T-helper 1 cell treated with Interleukin-12 subunit alpha and Interleukin-12 subunit beta and Interleukin-4 antibody, amounts not matched to agents 30 μg/mL and 1 μg/mL, for 36 hours (primary cell): ENCODE measurements around the gene PLXNA4.

Experiments
- H3K27ac Mint-ChIP-seq: one replicate; pipeline ENCODE4 v1.8.0; 2021; ENCODE audit warnings: mild to moderate bottlenecking, mixed read lengths
- H3K27me3 Mint-ChIP-seq: one replicate; pipeline ENCODE4 v1.8.0; 2021; ENCODE audit warnings: low read depth, mixed read lengths
- H3K36me3 Mint-ChIP-seq: one replicate; pipeline ENCODE4 v1.8.0; 2021; ENCODE audit warnings: low read depth, mixed read lengths
- H3K4me1 Mint-ChIP-seq: one replicate; pipeline ENCODE4 v1.8.0; 2021; ENCODE audit warnings: low read depth, mixed read lengths
- H3K4me3 Mint-ChIP-seq: one replicate; pipeline ENCODE4 v1.8.0; 2021; ENCODE audit warnings: mild to moderate bottlenecking, moderate library complexity, mixed read lengths
- H3K9me3 Mint-ChIP-seq: one replicate; pipeline ENCODE4 v1.8.0; 2021; ENCODE audit warnings: mixed read lengths

The PLXNA4 gene

GRCh38 chr7:132406039-132406438 is 170.2 kb downstream of the PLXNA4 start:
- Mint-ChIP-seq H3K4me3 (no peak overlapping the region), H3K27me3 (peaks cover 17% of the 10 kb centered on the region), H3K4me1 (no peaks in the 10 kb centered on the region), H3K36me3 (peaks cover 2% of the 10 kb centered on the region), H3K27ac (no peak overlapping the region), H3K9me3 (peaks cover 6% of the 10 kb centered on the region)

- peaks cover 19% of the 10 kb centered on the region for H3K27me3 Mint-ChIP-seq
- H3K4me3 Mint-ChIP-seq, result no peak overlapping the region
- H3K4me1 Mint-ChIP-seq, result peaks cover 2% of the 10 kb centered on the region
- H3K27ac Mint-ChIP-seq, result no peak overlapping the region
- H3K36me3 Mint-ChIP-seq, result peaks cover 2% of the 10 kb centered on the region
- peaks cover 6% of the 10 kb centered on the region for H3K9me3 Mint-ChIP-seq
These were observed 172.0 kb downstream of the PLXNA4 start for GRCh38 chr7:132404261-132404660.

DNA sequence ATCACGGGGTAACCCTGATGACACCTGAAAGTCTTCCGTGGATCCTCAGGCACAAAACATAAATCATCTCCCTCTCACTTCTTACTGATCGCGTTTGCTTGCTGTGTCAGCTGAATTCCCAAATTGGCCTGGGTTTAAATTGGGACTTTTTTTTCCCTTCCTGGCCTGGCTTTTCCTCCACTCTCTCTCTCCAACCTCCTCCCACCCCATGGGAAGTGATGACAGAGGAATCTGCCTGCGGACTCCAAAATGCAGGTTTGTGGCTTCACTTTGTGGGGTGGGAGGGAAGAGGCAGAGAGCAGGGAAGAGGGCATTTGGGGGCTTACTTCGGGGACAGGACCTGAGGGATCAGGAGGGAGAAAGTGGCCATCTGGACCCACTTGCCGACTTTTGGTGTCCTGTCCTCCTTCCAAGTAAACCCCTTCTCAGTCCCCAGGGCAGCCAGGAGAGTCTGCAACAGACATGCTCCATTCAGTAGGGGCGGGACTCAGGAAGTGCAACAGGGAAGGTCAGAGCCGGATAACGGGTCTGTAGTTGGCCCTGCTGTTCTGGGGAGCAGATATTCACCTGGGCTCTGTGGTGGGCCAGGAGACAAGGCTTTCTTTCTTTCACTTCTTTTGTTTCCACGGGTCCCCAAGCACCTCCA is 172.7 kb downstream of the PLXNA4 start:
- Mint-ChIP-seq H3K4me3 (no peak overlapping the region), H3K4me1 (peaks cover 2% of the 10 kb centered on the region), H3K9me3 (peaks cover 6% of the 10 kb centered on the region), H3K27me3 (peaks cover 14% of the 10 kb centered on the region), H3K27ac (no peak overlapping the region), H3K36me3 (peaks cover 2% of the 10 kb centered on the region)

DNA sequence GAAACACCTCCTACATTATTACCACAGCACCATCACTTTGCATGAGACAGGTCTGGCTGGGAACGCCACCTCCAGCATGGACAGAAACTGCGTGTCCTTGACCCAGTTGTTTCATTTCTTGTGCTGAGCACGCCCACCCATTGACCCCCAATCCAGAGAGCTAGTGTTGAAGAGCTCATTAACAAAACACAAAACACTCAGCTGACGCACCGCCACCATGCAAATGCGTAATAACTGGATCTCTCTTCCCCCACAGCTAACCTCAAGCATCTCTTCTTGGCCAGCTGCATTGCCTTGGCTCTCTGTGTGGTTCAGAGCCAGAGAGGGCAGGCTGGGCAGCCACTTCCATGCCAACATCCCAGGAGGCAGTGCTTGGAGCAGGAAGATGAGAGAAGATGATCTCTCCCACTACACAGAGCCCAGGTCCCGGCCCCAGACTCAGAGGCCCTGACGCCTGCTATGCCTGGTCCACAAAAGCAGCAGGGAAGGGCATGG is 173.5 kb downstream of the PLXNA4 start:
- Mint-ChIP-seq H3K4me1 (peaks cover 2% of the 10 kb centered on the region), H3K36me3 (peaks cover 2% of the 10 kb centered on the region), H3K4me3 (no peak overlapping the region), H3K27ac (no peak overlapping the region), H3K27me3 (peaks cover 14% of the 10 kb centered on the region), H3K9me3 (peaks cover 6% of the 10 kb centered on the region)

DNA sequence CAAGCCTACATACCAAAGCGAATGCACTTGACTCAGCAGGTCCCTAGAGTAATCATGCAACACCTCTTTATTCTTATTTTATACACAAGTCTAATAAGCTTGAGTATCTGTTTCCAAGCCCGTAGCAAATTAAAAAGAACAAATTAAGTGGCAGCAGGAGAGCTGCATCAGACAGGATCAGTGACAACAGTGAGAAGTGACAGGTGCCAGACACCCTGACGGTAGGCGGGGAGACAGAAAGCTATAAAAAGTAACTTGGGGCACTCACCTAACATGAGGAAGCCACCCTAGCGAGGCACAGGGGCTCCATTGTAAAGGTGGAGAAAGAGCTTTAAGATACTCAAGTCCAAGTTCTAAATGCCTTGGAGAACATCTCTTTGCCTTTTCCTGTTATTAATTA is 174.2 kb downstream of the PLXNA4 start:
- Mint-ChIP-seq H3K4me3 (no peak overlapping the region), H3K27me3 (peaks cover 17% of the 10 kb centered on the region), H3K9me3 (peaks cover 6% of the 10 kb centered on the region), H3K27ac (no peak overlapping the region), H3K4me1 (peaks cover 3% of the 10 kb centered on the region), H3K36me3 (peaks cover 2% of the 10 kb centered on the region)

DNA sequence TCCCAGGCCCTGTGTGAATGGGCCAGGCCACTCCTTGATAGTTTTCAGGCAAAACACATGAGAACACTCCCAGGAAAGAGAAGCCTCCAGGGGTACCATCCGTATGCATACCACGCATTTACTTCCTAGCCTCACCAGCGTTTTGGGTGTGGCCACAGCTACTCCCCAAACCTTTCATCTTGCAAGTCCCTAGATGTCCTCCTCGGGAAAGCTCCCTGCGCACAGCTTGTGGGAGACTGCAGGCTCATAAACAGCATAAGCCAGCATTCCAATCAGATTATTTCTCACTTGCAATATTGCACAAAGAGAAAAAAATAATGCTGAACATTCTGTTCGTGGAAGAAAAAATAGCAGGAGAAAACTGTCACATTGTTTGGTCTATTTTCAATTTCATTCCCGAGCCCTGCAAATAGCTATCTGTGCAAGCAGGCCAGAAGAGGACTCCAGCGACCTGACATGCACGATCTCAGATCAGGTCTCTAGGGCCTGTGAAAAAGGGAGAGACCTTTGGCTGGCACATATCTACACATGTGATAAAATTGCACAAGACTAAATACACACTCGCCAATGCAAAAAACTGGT is 175.6 kb downstream of the PLXNA4 start:
- peaks cover 6% of the 10 kb centered on the region for H3K9me3 Mint-ChIP-seq
- peaks cover 2% of the 10 kb centered on the region for H3K36me3 Mint-ChIP-seq
- no peak overlapping the region for H3K27ac Mint-ChIP-seq
- peaks cover 8% of the 10 kb centered on the region for H3K4me1 Mint-ChIP-seq
- H3K27me3 Mint-ChIP-seq, result peaks cover 23% of the 10 kb centered on the region
- no peak overlapping the region for H3K4me3 Mint-ChIP-seq

- Mint-ChIP-seq H3K36me3 (peaks cover 2% of the 10 kb centered on the region), H3K27ac (no peak overlapping the region), H3K9me3 (peaks cover 6% of the 10 kb centered on the region), H3K4me1 (peaks cover 20% of the 10 kb centered on the region), H3K4me3 (no peak overlapping the region), H3K27me3 (peaks cover 29% of the 10 kb centered on the region)
These were observed 176.9 kb downstream of the PLXNA4 start for GRCh38 chr7:132399367-132399766.

DNA sequence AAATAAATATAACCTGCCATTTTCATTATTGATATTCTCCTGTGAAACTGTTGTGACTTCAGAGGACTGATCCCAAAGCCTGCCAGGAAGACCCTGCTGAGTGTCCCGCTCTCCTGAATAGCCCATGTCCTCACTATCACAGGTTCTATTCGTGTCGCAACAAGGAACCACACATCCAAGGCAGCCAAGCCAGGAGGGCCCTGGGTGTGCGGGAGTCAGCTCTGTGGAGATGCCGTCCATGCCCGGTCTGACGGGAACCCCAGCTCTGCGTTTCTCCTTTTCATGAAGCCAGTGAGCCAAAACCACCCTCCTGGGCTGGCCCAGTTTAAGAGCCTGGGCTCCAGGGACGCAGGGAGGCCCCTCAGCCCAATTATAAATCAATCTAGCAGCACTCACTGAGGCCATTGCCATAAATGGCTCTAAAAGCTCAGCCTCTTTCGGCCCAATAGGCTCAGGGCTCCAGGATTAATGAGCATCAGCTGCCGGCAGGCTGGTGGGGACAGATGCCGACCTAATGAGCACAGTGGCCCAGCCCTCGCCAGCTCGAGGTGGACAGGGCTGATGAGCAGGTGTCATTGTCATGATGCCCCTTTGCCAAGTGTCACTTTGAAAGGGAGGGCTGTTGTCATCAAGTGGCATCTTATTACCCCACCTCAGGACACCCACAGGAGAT is 177.9 kb downstream of the PLXNA4 start:
- H3K27me3 Mint-ChIP-seq, result peaks cover 32% of the 10 kb centered on the region
- H3K36me3 Mint-ChIP-seq, result peaks cover 2% of the 10 kb centered on the region
- no peak overlapping the region for H3K4me3 Mint-ChIP-seq
- no peak overlapping the region for H3K27ac Mint-ChIP-seq
- peaks cover 21% of the 10 kb centered on the region for H3K4me1 Mint-ChIP-seq
- peaks cover 6% of the 10 kb centered on the region for H3K9me3 Mint-ChIP-seq

GRCh38 chr7:132397070-132397469 is 179.2 kb downstream of the PLXNA4 start:
- peaks cover 21% of the 10 kb centered on the region for H3K4me1 Mint-ChIP-seq
- H3K36me3 Mint-ChIP-seq, result peaks cover 2% of the 10 kb centered on the region
- H3K27ac Mint-ChIP-seq, result no peak overlapping the region

GRCh38 chr7:132395361-132395760 is 180.9 kb downstream of the PLXNA4 start:
- no peak overlapping the region for H3K4me3 Mint-ChIP-seq
- H3K27me3 Mint-ChIP-seq, result peaks cover 33% of the 10 kb centered on the region
- no peaks in the 10 kb centered on the region for H3K36me3 Mint-ChIP-seq
- H3K9me3 Mint-ChIP-seq, result no peaks in the 10 kb centered on the region
- no peak overlapping the region for H3K27ac Mint-ChIP-seq
- H3K4me1 Mint-ChIP-seq, result peaks cover 19% of the 10 kb centered on the region

More at GRCh38 chr7:132397070-132397469, 179.2 kb downstream of the PLXNA4 start:
- Mint-ChIP-seq H3K27me3 (peaks cover 35% of the 10 kb centered on the region), H3K4me3 (no peak overlapping the region), H3K9me3 (peaks cover 6% of the 10 kb centered on the region)

- H3K27me3 Mint-ChIP-seq, result peaks cover 28% of the 10 kb centered on the region
- no peaks in the 10 kb centered on the region for H3K9me3 Mint-ChIP-seq
- peaks cover 19% of the 10 kb centered on the region for H3K4me1 Mint-ChIP-seq
- no peak overlapping the region for H3K4me3 Mint-ChIP-seq
- H3K36me3 Mint-ChIP-seq, result no peaks in the 10 kb centered on the region
- no peak overlapping the region for H3K27ac Mint-ChIP-seq
These were observed 181.7 kb downstream of the PLXNA4 start for GRCh38 chr7:132394283-132395198.

DNA sequence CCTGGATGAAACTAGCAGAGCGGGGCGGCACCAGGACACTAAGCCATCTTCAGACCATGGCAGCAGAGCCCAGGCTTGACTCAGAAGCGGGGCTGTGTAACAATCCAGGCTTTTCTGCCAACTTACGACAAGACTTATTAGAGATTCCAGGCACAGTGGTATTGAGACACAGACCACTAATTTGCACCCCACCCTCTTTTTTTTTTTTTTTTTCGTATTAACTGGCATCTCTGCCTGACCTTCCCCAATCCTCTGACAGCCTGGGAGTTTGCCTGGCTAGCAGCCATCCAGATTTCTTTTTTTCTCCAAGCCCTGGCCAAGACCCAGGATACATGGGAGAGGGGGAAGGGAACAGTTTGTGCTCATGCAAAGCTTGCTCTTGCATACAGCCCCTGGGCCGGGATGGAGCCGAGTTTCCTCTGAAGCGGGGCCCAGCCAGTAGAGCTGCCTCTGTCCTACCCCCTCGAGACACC is 182.4 kb downstream of the PLXNA4 start:
- H3K27me3 Mint-ChIP-seq, result peaks cover 35% of the 10 kb centered on the region
- H3K4me3 Mint-ChIP-seq, result no peak overlapping the region
- no peak overlapping the region for H3K27ac Mint-ChIP-seq
- H3K36me3 Mint-ChIP-seq, result no peaks in the 10 kb centered on the region
- peaks cover 19% of the 10 kb centered on the region for H3K4me1 Mint-ChIP-seq
- H3K9me3 Mint-ChIP-seq, result no peaks in the 10 kb centered on the region

DNA sequence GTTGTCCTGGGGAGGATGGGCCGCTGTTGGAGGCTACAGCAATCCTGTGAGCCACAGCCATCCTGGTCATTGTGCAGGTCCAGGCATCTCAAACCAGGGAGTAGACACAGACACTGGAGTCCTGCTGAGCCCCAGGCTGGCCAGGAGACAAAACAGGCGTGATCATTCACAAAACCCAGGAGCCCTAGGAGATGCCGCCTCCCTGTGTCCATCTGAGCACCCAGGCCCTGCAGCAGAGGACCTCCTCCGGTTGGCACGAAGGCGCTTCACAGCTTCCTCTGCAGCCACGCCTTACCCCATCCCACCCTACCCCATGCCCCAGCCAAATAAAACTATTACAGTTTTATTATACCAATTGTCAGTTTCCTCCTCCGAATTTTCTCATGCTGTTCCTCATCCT is 183.6 kb downstream of the PLXNA4 start:
- Mint-ChIP-seq H3K27me3 (peaks cover 45% of the 10 kb centered on the region), H3K4me3 (no peak overlapping the region), H3K36me3 (no peaks in the 10 kb centered on the region), H3K27ac (no peak overlapping the region), H3K4me1 (peaks cover 19% of the 10 kb centered on the region), H3K9me3 (no peaks in the 10 kb centered on the region)

DNA sequence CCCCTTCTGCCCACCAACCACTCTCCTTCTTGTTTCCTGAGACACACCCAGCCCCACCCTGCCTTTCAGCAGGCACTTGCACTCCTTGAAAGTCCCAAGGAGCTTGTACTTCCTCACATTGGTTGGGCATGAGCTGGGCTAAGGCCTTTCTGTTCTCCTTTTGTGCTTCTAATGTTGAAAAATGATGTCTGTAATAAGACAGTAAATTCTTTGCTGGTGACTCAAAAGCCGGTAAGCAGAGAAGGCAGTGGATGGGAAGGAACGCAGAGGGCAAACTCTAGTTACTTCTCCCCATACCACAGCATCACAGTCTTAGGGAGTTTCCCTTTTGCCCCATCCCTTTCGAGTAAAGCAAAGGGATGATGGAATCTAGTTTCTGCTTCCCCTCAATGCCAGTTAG is 185.6 kb downstream of the PLXNA4 start:
- no peaks in the 10 kb centered on the region for H3K36me3 Mint-ChIP-seq
- no peak overlapping the region for H3K27ac Mint-ChIP-seq
- peaks cover 13% of the 10 kb centered on the region for H3K4me1 Mint-ChIP-seq
- peaks cover 51% of the 10 kb centered on the region for H3K27me3 Mint-ChIP-seq
- H3K9me3 Mint-ChIP-seq, result no peaks in the 10 kb centered on the region
- H3K4me3 Mint-ChIP-seq, result no peak overlapping the region
